Right ventricle myocardium superior (tissue), 1 donor: ENCODE data around the gene SIL1. TPM values are rescaled to one million over a fixed set of nuclear protein-coding genes. Genes with fewer than 3 reads are reported as not detected.
"Not testable (repeated sequence)": the region's sequence is repeated elsewhere in the genome, so short reads cannot be mapped to it uniquely, and the experiment has no call there.

Source experiments
- ATAC-seq: fragments of 200-7000 bp; cut with Tn5 transposase; one replicate; pipeline ENCODE4 v1.9.1; 2020; ENCODE audit warnings: mild to moderate bottlenecking; ENCODE audit not compliant: poor library complexity
- DNase-seq: peaks from one replicate; pipeline ENCODE4 v3.0.0-alpha.2; 2020
- intact Hi-C: fragments of 100-400 bp; cut with DNase I; formaldehyde crosslinking; loops from one replicate; pipeline ENCODE4 v1.11.2; 2022
- total RNA-seq: library from RNA; stranded (reverse); fragmentation: NEBNext Ultra II Directional; extraction: Animal tissue kit (Norgen Biotek cat#: 25700); gene quantifications from one replicate; pipeline ENCODE4 v1.2.1, GENCODE V29; 2021
- donor health status: DM: no; HTN: yes; CAD: no; lungs with severe emphysema.

Gene SIL1
- total RNA-seq, 1 donor from 2014 or later = 42.1 TPM

DNA sequence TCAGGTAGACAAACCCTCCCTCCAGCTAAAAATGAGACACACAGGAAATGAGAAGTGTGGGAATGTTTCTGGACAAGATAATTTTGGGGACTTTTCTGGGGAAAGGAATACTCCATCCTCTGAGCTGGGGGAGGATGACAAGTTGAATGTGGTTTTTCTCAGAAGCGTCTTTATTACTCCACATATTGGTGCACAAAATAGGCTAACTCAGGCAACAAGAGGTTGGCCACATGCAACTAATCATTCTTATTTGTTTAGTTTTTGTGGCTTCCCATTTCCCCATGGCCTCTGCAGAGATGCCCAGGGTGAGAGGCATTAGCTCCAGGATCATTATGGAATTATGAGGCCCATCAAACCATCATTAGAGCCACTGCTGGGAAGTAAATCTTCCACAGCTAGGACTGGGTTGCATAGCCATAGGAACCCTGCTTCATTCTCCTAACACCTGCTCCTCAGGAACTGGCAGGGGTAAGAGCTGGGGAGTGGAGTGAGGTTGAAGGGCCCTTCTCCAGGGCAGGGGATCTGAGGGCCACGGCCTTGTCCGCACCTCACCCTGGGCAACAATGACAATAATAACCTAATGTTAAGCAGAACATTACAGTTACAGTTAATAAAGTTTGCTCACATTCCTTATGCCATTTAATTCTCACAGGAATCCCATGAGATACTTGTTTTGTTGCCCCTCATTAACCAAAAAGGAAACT, 9.3 kb upstream of the SIL1 start:
- intact Hi-C loops = no loop called here
- no peak for DNase-seq
- no peak for ATAC-seq

- no peak for DNase-seq
- no peak for ATAC-seq
- intact Hi-C loops = no loop called here
These were observed 7.4 kb upstream of the SIL1 start for GRCh38 chr5:139205586-139205985.

DNA sequence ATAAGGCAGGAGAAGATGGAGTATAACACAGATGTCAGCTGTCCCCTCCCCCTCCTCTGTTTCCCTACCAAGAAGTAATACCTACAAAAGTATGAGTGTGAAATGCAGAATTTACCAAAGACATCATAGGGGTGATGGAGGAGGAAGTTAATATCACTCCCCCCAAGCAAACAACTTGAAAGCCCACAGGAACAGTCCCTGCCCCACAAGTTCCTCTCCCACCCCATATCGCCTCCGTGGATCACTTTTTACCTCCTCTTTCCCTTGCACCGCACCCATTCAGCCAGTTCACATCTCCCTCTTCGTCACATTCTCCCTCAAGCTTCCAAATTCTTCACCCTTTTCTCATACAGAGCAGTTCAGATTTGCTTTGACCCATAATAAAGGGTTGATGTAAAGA, 7.0 kb upstream of the SIL1 start:
- DNase-seq (no peak), ATAC-seq (no peak)
- intact Hi-C loops = no loop called here

- ATAC-seq = no peak
- intact Hi-C loops = no loop called here
- no peak for DNase-seq
These were observed 6.0 kb upstream of the SIL1 start for GRCh38 chr5:139204196-139204595.

- intact Hi-C loops = no loop called here
- DNase-seq = no peak
These were observed 1.2 kb upstream of the SIL1 start for GRCh38 chr5:139199321-139199720.

DNA sequence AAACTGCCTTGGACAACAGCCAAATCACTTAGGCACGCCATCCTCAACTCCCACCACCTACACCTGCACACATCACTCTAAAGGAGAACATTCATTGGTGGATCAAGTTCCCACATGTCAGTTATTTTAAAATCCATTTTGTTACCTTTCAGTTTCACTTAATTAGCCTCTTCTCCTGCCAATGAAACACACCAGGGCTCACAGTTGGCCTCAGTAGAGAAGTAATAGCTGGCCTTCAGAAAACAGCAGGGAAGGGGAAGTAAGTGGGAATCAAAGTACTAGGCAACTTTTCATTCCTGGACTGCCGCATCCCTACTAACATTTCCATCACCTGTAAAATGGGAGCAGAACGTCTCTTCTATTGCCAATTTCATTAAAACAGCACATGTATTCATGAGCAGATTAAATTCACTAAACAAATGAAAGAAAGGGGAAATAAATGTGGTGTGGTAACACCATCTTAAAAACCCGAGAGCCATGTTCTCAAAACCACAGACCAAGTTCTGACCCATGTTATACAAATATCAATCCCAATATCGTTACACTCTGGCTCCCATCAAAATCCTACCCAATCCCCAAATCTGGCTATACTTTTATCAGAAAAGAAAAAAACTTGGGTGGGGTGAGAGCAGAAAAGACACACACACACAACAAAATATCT, 1.7 kb downstream of the SIL1 start:
- intact Hi-C loops = no loop called here
- ATAC-seq = no peak
- no peak for DNase-seq

More at GRCh38 chr5:139199321-139199720, 1.2 kb upstream of the SIL1 start:
- no peak for ATAC-seq

- ATAC-seq = no peak
- intact Hi-C loops = no loop called here
- no peak for DNase-seq
These were observed 3.7 kb downstream of the SIL1 start for GRCh38 chr5:139194486-139194885.

DNA sequence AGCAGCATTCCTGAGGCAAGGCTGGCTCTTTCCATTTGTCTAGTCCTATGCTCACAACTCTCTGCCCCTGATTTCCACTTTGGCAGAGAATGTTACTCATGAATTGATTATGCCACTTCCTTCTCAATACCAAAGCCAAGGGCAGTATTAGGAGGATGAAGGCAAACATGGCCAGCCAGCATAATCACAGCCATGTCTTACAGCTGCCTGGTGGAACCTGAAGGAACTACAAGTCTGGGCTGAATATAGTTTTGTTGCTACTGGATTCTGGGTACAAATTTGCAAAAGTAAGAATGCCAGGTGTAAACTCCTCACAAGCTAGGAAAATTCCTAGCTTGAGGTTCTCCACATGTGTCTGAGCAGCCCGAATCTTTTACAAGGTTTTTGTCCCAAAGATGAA, 4.2 kb downstream of the SIL1 start:
- intact Hi-C loops = no loop called here
- no peak for ATAC-seq
- no peak for DNase-seq

GRCh38 chr5:139192906-139193305, 5.3 kb downstream of the SIL1 start:
- DNase-seq, ATAC-seq, intact Hi-C loops: not testable (repeated sequence)

GRCh38 chr5:139191954-139192353, 6.2 kb downstream of the SIL1 start:
- DNase-seq, ATAC-seq, intact Hi-C loops: not testable (repeated sequence)

- intact Hi-C loops = no loop called here
- DNase-seq (no peak), ATAC-seq (peak; percentile 32)
These were observed 8.0 kb downstream of the SIL1 start for GRCh38 chr5:139190125-139190524.

GRCh38 chr5:139188558-139189270, 9.5 kb downstream of the SIL1 start:
- DNase-seq (no peak), ATAC-seq (no peak)
- intact Hi-C loops = no loop called here

DNA sequence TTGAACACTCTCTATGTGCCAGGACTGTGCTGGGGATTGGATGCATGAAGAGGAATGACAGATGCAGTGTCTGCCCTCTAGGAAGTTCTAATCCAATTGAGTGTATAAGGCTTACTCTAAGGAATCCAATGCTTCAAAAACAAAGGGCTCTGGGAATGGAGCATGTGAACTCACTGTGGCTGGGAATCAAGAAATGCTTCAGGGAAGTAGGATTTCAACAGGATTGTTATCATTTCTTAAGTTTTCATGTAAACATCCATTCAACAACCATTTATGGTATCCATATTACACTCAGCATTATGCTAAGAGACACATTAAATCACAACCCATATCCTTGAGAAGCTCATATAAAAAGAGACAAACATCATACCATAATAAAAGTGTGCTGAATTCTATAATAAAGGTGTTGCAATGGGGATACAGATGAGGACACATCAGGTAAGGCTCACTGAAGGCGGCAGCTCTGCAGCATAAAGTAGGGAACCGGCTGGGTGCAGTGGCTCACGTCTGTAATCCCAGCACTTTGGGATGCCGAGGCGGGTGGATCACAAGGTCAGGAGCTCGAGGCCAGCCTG, 11.3 kb downstream of the SIL1 start:
- ATAC-seq = no peak
- intact Hi-C loops = no loop called here
- no peak for DNase-seq

- intact Hi-C loops = no loop called here
- ATAC-seq = no peak
These were observed 11.9 kb downstream of the SIL1 start for GRCh38 chr5:139186261-139186660.

DNA sequence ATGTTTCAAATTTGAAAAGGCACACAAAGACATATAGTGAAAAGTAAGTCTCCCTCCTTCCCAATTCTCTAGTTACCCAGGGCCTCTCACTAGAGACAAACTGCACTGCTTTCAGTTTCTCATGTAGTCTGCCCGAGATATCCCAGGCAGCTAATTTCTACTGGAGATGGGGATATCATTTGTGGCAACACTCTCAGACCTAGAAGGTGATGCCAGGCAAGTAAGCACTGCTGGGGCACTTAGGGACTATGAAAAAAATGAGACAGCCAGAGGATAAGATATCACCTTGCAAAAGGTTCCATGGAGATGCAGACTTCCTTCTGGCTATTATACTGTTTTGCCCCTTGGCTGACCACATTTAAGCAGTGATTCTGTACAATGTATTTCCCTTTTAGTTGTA, 12.6 kb downstream of the SIL1 start:
- peak; percentile 42 for ATAC-seq
- no peak for DNase-seq
- intact Hi-C loops = no loop called here

More at GRCh38 chr5:139186261-139186660, 11.9 kb downstream of the SIL1 start:
- DNase-seq = no peak

DNA sequence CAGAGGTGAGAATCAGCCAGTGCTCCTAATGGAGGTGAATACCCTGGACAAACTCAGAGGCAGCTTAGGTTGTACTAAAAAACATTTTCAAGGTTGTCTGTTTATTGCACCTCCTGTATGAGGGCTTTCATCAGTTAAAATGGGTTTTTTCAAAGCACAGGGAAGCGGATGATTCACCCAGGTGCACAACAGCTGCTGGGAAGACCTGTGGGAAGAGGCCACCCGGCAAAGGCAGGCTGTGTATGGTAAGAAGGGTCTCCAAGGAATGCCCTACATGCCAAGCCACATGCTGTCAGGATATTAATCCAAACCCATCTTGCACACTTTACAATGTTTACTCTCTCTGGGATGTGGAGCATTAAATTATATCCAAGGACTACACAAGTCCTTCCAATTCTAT, 14.7 kb downstream of the SIL1 start:
- no peak for ATAC-seq
- no peak for DNase-seq
- intact Hi-C loops = no loop called here

- DNase-seq (no peak), ATAC-seq (no peak)
- intact Hi-C loops = no loop called here
These were observed 15.5 kb downstream of the SIL1 start for GRCh38 chr5:139182528-139183296.

DNA sequence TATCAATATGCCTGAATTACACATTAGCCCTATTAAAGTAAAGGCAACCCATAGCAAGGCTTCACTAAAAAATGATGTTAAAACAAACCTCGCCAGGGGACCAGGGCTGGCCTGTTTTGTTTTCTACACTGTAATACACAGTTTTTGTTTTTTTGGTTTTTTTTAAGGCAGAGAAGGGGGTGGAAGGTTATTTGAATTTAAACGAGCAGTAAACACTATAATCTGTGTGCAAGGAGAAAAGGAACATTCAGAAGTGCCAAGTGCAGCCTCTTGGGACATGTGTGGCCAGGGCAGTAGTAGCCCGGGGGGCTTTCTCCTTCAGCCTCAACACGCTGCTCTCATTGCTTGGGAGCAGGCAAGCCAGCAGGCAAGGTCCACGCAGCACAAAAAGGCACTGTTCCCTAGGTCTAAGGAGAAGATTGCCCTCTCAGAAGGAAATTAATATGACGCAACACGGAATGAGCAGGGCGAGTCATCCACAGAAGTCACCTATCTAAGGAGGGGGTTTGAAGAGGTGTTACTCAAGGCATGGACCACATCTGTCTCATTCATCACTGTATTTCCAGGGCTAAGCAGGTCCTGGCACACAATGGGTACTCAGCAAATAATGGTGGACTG, 16.2 kb downstream of the SIL1 start:
- DNase-seq (no peak), ATAC-seq (no peak)
- intact Hi-C loops = no loop called here
